H1 (cell line): Measurements from ENCODE around the gene CRTAP. TPM values are rescaled to one million over a fixed set of nuclear protein-coding genes. Genes with fewer than 3 reads are reported as not detected.

Experiments used
- CTCF ChIA-PET: fragments of 300-600 bp; sonication (Branson Sonifier 250); formaldehyde crosslinking; loops from one replicate; lab custom pipeline; 2021; ENCODE audit not compliant: partially characterized antibody; lab: Charles Lee
- POLR2A ChIA-PET: fragments of 300-600 bp; sonication (Branson Sonifier 250); formaldehyde crosslinking; loops from one replicate; lab custom pipeline; 2021; ENCODE audit warnings: inconsistent platforms; ENCODE audit not compliant: partially characterized antibody; lab: Charles Lee
- DNase-seq, 2 experiments: peaks; one replicate each; pipeline versions ENCODE4 v3.0.0 to v3.0.0-alpha.2; 2010 to 2022; ENCODE audit warnings: low spot score in 2 of 2, low read depth in 1 of 2, mixed read lengths in 1 of 2
- FAIRE-seq: peaks from 2 replicates; lab custom pipeline; 2011; peaks lifted over from hg19 to GRCh38; lab: Jason Lieb, UNC
- H2AFZ ChIP-seq: 2 replicates; pipeline ENCODE4 v1.8.1; 2012; ENCODE audit warnings: low read length, inconsistent platforms
- H2AK5ac ChIP-seq: 2 replicates; pipeline ENCODE4 v1.6.1; 2013; ENCODE audit warnings: low read depth, low read length
- H2BK120ac ChIP-seq: replicated peaks from 2 replicates; pipeline ENCODE3; 2013; ENCODE audit warnings: low read depth, low read length, inconsistent platforms
- H2BK12ac ChIP-seq: 2 replicates; pipeline ENCODE4 v1.6.1; 2013; ENCODE audit warnings: low read depth, low read length
- H2BK15ac ChIP-seq: 2 replicates; pipeline ENCODE4 v1.6.1; 2013; ENCODE audit warnings: low read length
- H2BK20ac ChIP-seq: 2 replicates; pipeline ENCODE4 v1.6.1; 2013; ENCODE audit warnings: low read length
- H2BK5ac ChIP-seq: 2 replicates; pipeline ENCODE4 v1.6.1; 2013; ENCODE audit warnings: low read depth, low read length
- H3K14ac ChIP-seq: 2 replicates; pipeline ENCODE4 v1.6.1; 2013; ENCODE audit warnings: inconsistent platforms; ENCODE audit not compliant: insufficient read length
- H3K18ac ChIP-seq: 2 replicates; pipeline ENCODE4 v1.6.1; 2013; ENCODE audit warnings: low read length; ENCODE audit errors: extremely low read depth
- H3K23ac ChIP-seq: 2 replicates; pipeline ENCODE4 v1.6.1; 2013; ENCODE audit warnings: inconsistent platforms; ENCODE audit not compliant: insufficient read length
- H3K23me2 ChIP-seq: 2 replicates; pipeline ENCODE4 v1.6.1; 2013; ENCODE audit warnings: low read depth, low read length
- H3K27ac ChIP-seq: 2 replicates; pipeline ENCODE4 v1.6.1; 2011; ENCODE audit warnings: low read depth, low read length, inconsistent platforms
- H3K27me3 ChIP-seq, 4 experiments: replicated peaks in 1 of 4; 1 replicate in 1 of 4; 2 replicates in 3 of 4; pipeline versions ENCODE4 v1.6.1 to v1.8.1; 2011 to 2013; ENCODE audit warnings: low read length in 3 of 4, mild to moderate bottlenecking in 3 of 4, inconsistent platforms in 2 of 4, mixed read lengths in 2 of 4, moderate library complexity in 1 of 4; ENCODE audit not compliant: control insufficient read depth in 3 of 4, insufficient read depth in 3 of 4; ENCODE audit errors: extremely low read depth in 1 of 4
- H3K36me3 ChIP-seq, 4 experiments: 2 replicates each; pipeline versions ENCODE4 v1.6.1 to v1.8.1; 2011 to 2013; ENCODE audit warnings: mild to moderate bottlenecking in 4 of 4, low read length in 3 of 4, moderate library complexity in 2 of 4, control low read depth in 1 of 4, inconsistent platforms in 1 of 4; ENCODE audit not compliant: insufficient read depth in 4 of 4, control insufficient read depth in 2 of 4
- H3K4ac ChIP-seq: replicated peaks from 2 replicates; pipeline ENCODE3; 2013; ENCODE audit warnings: low read length, low read depth, mixed read lengths, inconsistent platforms; ENCODE audit not compliant: insufficient read length
- H3K4me1 ChIP-seq, 4 experiments: replicated peaks in 1 of 4; 1 replicate in 1 of 4; 2 replicates in 3 of 4; pipeline versions ENCODE4 v1.6.1 to v1.8.1; 2011 to 2013; ENCODE audit warnings: low read length in 3 of 4, inconsistent platforms in 2 of 4, mixed read lengths in 1 of 4; ENCODE audit not compliant: insufficient read depth in 4 of 4, control insufficient read depth in 3 of 4
- H3K4me2 ChIP-seq, 2 experiments: 2 replicates each; pipeline versions ENCODE4 v1.6.1 to v1.8.1; 2011 to 2013; ENCODE audit warnings: low read depth in 2 of 2, low read length in 2 of 2, control low read depth in 1 of 2, inconsistent platforms in 1 of 2, mild to moderate bottlenecking in 1 of 2; ENCODE audit not compliant: insufficient read depth in 1 of 2
- H3K4me3 ChIP-seq, 4 experiments: fragments of 200-600, 300-600 bp in 1 of 4; sonication (generic), shearing (Covaris generic), sonication (Bioruptor Twin) in 1 of 4; 2 replicates each; pipeline versions ENCODE4 v1.5.1 to v1.8.1; 2011 to 2016; ENCODE audit warnings: low read length in 4 of 4, low read depth in 3 of 4, control low read depth in 2 of 4, inconsistent platforms in 2 of 4, mild to moderate bottlenecking in 2 of 4, mixed read lengths in 1 of 4, moderate library complexity in 1 of 4; ENCODE audit not compliant: insufficient read depth in 2 of 4; ENCODE audit errors: extremely low read depth in 1 of 4
- H3K56ac ChIP-seq: replicated peaks from 2 replicates; pipeline ENCODE3; 2013; ENCODE audit warnings: low read depth, mild to moderate bottlenecking, mixed read lengths, low read length, inconsistent platforms; ENCODE audit not compliant: insufficient read length
- H3K79me1 ChIP-seq: 2 replicates; pipeline ENCODE4 v1.6.1; 2013; ENCODE audit warnings: low read depth, low read length, control low read depth
- H3K79me2 ChIP-seq, 2 experiments: 2 replicates each; pipeline versions ENCODE4 v1.6.1 to v1.8.1; 2012 to 2013; ENCODE audit warnings: low read length in 2 of 2, mild to moderate bottlenecking in 2 of 2, inconsistent platforms in 1 of 2; ENCODE audit not compliant: insufficient read depth in 2 of 2, control insufficient read depth in 1 of 2
- H3K9ac ChIP-seq, 4 experiments: replicated peaks in 1 of 4; 1 replicate in 1 of 4; 2 replicates in 3 of 4; pipeline versions ENCODE4 v1.6.1 to v1.8.1; 2011 to 2013; ENCODE audit warnings: low read depth in 3 of 4, low read length in 3 of 4, control low read depth in 2 of 4, mild to moderate bottlenecking in 2 of 4, moderate library complexity in 2 of 4, inconsistent platforms in 1 of 4; ENCODE audit errors: extremely low read depth in 1 of 4
- H3K9me3 ChIP-seq, 2 experiments: 2 replicates each; pipeline versions ENCODE4 v1.6.1 to v1.8.1; 2012 to 2013; ENCODE audit warnings: mild to moderate bottlenecking in 2 of 2, moderate library complexity in 2 of 2, control low read depth in 1 of 2, inconsistent platforms in 1 of 2, low read depth in 1 of 2, low read length in 1 of 2, mixed read lengths in 1 of 2; ENCODE audit not compliant: insufficient read depth in 2 of 2
- H4K20me1 ChIP-seq, 2 experiments: replicated peaks in 1 of 2; 2 replicates each; pipeline versions ENCODE3 to v1.8.1; 2011 to 2013; ENCODE audit warnings: inconsistent platforms in 2 of 2, low read length in 2 of 2, mild to moderate bottlenecking in 1 of 2; ENCODE audit not compliant: insufficient read depth in 2 of 2, control insufficient read depth in 1 of 2
- H4K5ac ChIP-seq: 2 replicates; pipeline ENCODE4 v1.6.1; 2013; ENCODE audit warnings: low read length, low read depth, mixed read lengths, inconsistent platforms; ENCODE audit not compliant: insufficient read length
- H4K8ac ChIP-seq: 2 replicates; pipeline ENCODE4 v1.8.0; 2013; ENCODE audit warnings: mild to moderate bottlenecking, moderate library complexity, low read length, inconsistent platforms; ENCODE audit not compliant: insufficient read depth; ENCODE audit errors: extremely low read depth
- H4K91ac ChIP-seq: replicated peaks from 2 replicates; pipeline ENCODE3; 2013; ENCODE audit warnings: low read length, mixed read lengths, inconsistent platforms; ENCODE audit not compliant: insufficient read length
- ASH2L ChIP-seq: fragments of 200-600, 300-600 bp; sonication (generic); IDR thresholded peaks from one replicate; pipeline ENCODE4 v1.7.1; 2017; ENCODE audit warnings: low read length
- CEBPB ChIP-seq: IDR thresholded peaks from 2 replicates; pipeline ENCODE4 v1.6.1; 2012; ENCODE audit warnings: low read depth, low read length
- HDAC2 ChIP-seq, 2 experiments: fragments of 300-600 bp in 1 of 2; sonication (generic) in 1 of 2; IDR thresholded peaks; 2 replicates each; pipeline ENCODE4 v1.6.1; 2011 to 2012; ENCODE audit warnings: low read depth in 2 of 2, low read length in 2 of 2, mild to moderate bottlenecking in 2 of 2, moderate library complexity in 2 of 2, borderline replicate concordance in 1 of 2, inconsistent platforms in 1 of 2
- KDM4A ChIP-seq: IDR thresholded peaks from one replicate; pipeline ENCODE4 v1.7.1; 2012; ENCODE audit warnings: low read depth, mild to moderate bottlenecking, moderate library complexity, low read length, inconsistent platforms; ENCODE audit not compliant: severe bottlenecking
- MAFK ChIP-seq: IDR thresholded peaks from 2 replicates; pipeline ENCODE4 v1.6.1; 2012; ENCODE audit warnings: low read depth, mild to moderate bottlenecking, improper control_type of control experiment, low read length
- TEAD4 ChIP-seq: IDR thresholded peaks from 2 replicates; pipeline ENCODE4 v1.6.1; 2012; ENCODE audit warnings: low read depth, low read length, inconsistent platforms, mixed read lengths
- WGBS, 2 experiments: shearing (Covaris generic) in 1 of 2; methylation state at CpG; one replicate each; pipeline versions ENCODE4 v1.1.6 to v1.1.7; 2013 to 2015; ENCODE audit warnings: low lambda C conversion rate in 2 of 2, mixed read lengths in 2 of 2, inconsistent platforms in 1 of 2, low coverage in 1 of 2, missing lambda C conversion rate in 1 of 2; ENCODE audit not compliant: insufficient replicate concordance in 2 of 2, insufficient coverage in 1 of 2, insufficient read length in 1 of 2; ENCODE audit errors: extremely low coverage in 1 of 2, missing lambda C conversion rate in 1 of 2; 5-methylcytosine and 5-hydroxymethylcytosine counted together
- polyA plus RNA-seq, 7 experiments: library from polyadenylated mRNA; depleted of rRNA in 3 of 7; stranded (reverse) in 5 of 7; unstranded in 2 of 7; fragments of >200 nt in 5 of 7; fragments of 200-250 nt in 2 of 7; gene quantifications; 1 replicate in 5 of 7; 2 replicates in 1 of 7; 4 replicates in 1 of 7; pipeline versions ENCODE4 v1.2.1 to v1.2.3, GENCODE V29; 2011 to 2013; ENCODE audit warnings: missing spikeins in 2 of 7, mixed read lengths in 2 of 7
- total RNA-seq: library from RNA; stranded (reverse); fragmentation: NEBNext Ultra II Directional; extraction: Animal tissue kit (Norgen Biotek cat#: 25700); gene quantifications from 2 replicates; pipeline ENCODE4 v1.2.1, GENCODE V29; 2021

CRTAP gene
- total and polyA plus RNA-seq, 2 of the 8 experiments (the other 6 are each of a cell fraction or from before 2014, with no cell fraction given) = 159 to 188 TPM

DNA sequence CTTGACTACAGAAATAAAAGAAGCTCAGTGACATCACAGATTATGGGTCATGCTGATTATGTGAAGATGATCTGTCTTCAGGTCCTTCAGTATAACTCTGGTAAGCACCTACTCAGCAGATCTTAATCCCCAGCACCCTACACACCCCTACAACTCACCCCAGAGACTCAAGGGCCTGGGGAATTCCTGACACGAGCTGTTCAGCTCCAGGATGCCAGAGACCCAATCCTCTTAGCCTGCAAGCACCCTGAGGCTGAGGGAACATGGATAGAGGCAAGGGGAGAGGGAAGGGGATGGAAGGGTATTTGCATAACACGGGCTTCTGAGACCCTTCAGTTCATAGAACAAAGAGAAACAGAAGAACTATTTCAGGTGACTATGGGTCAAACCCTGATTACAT lies 29.9 kb upstream of the CRTAP start:
- Histone ChIP-seq H4K91ac (no peak overlapping the region), H3K9me3 (no peaks in the 10 kb centered on the region), H2BK12ac (no peak overlapping the region), H3K18ac (no peak overlapping the region), H3K4me2 (no peak overlapping the region), H3K4ac (no peak overlapping the region), H2AK5ac (no peak overlapping the region), H3K36me3 (no peaks in the 10 kb centered on the region), H2BK120ac (no peak overlapping the region), H4K5ac (no peak overlapping the region), H4K20me1 (peaks cover 0 to 2% of the 10 kb centered on the region in 2 experiments), H3K79me2 (peaks cover 0 to 32% of the 10 kb centered on the region in 2 experiments; a peak in 2 of 4 replicates), H3K14ac (no peak overlapping the region), H3K27ac (no peak overlapping the region), H3K79me1 (peaks cover 6% of the 10 kb centered on the region; the same call in 1 of the 2 replicates), H3K27me3 (no peaks in the 10 kb centered on the region), H3K23ac (no peak overlapping the region), H3K56ac (no peak overlapping the region), H2BK5ac (no peak overlapping the region), H3K23me2 (no peaks in the 10 kb centered on the region), H2AFZ (no peak overlapping the region), H2BK15ac (no peak overlapping the region), H3K9ac (no peak overlapping the region), H2BK20ac (no peak overlapping the region), H3K4me3 (no peak overlapping the region), H3K4me1 (no peaks in the 10 kb centered on the region), H4K8ac (no peak overlapping the region)
- WGBS, 2 experiments = 63% methylated on average over 2 of the region's 2 CpGs; no CpG with 5 or more reads in 1 of the 2 experiments
- peak; percentile 39 for FAIRE-seq
- TF ChIP-seq ASH2L (no peak), KDM4A (no peak), HDAC2 (IDR thresholded peaks at IDR 0.05; ENCODE audit: borderline replicate concordance in 1 of 2, low read depth in 2 of 2, low read length in 2 of 2) (no peak), TEAD4 (no peak), MAFK (no peak), CEBPB (no peak)
- CTCF ChIA-PET = interaction anchor here (1.2 to 4.7 kb wide), 4 partner anchors 10 to 137 kb away, joined by 5 to 45 read pairs (median 6); no protein-coding TSS in a partner anchor
- POLR2A ChIA-PET = interaction anchor here (2.2 to 2.6 kb wide), 2 partner anchors 9 to 12 kb away, joined by 8 read pairs; no protein-coding TSS in a partner anchor
- DNase-seq = no peak
